GM21390 (cell line): ENCODE results near the gene PDE5A.
"Not testable (repeated sequence)": the region's sequence is repeated elsewhere in the genome, so short reads cannot be mapped to it uniquely, and the experiment has no call there.

Experiments used
- ATAC-seq: cut with Tn5 transposase; IDR thresholded peaks from one replicate; pipeline ENCODE4 v1.9.1; 2021; ENCODE audit not compliant: unreplicated experiment

The PDE5A gene

GRCh38 chr4:119628281-119629141 lies at the start of gene PDE5A:
TSS of gene PDE5A (minus strand) at chr4:119628804. CDS start at chr4:119628671, 133 bp downstream.
- ATAC-seq, result peak; percentile 91

- no peak for ATAC-seq
Measured at GRCh38 chr4:119676101-119676500, 47.5 kb upstream of the PDE5A start.

DNA sequence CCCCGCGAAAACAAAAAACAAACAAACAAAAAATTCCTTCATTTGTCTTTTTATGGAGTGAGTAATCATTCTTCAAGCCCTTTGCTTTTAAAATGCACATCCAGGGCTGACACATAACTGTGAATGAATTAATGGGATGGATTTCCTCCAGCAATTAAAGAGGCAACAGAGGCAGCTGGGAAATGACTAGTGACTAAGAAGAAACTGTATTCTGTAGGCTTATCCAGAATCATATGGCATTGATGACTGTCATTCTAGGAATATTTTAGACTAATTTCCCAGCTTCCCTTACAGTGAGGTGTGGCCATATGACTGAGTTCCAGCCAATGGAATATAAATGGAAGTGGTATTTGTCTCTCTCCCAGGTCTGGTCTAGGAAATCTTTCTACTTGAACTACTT lies 46.8 kb upstream of the PDE5A start:
- ATAC-seq, result no peak

- no peak for ATAC-seq
Measured at GRCh38 chr4:119672938-119673337, 44.3 kb upstream of the PDE5A start.

- ATAC-seq, result no peak
Measured at GRCh38 chr4:119672086-119672485, 43.5 kb upstream of the PDE5A start.

GRCh38 chr4:119671205-119671604 lies 42.6 kb upstream of the PDE5A start:
- no peak for ATAC-seq

DNA sequence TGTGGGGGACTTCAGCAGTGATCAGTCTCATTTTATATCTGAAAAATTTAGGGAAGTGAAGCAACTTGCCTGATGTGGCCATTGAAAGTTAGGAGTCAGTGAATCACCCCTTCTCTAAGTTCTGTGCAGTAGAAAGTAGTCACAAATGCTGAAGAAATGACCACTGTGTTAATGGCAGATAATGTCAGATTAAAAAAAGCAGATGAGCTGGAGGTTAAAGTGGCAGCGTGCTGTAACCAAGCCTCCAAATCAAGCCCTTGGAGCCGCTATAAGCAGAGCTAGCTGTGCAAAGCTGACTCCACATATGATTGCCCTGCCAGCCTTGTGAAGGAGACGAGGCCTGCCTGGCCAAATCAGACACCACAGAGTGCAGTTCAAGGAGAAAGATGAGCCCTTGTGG lies 39.2 kb upstream of the PDE5A start:
- ATAC-seq, result no peak

DNA sequence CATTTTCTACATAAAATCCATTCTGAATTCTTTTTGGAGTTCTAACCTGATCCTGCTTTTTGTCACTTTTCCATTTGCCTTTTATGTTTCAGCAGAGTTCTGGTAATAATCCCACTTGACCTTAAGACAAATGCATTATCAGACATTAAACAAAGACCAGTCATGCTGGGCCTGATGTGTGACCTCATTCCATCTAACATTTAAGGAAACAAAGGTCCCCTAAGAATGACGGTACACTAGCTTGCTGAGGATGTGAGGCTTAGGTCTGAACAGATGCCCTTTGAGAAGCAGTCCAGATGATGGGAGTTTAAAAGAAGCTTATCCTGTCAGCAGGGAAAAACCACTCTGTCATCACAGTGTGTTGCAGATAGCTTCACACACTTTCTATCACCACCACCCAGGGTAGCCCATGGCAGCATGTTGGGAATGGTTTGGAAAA lies 38.1 kb upstream of the PDE5A start:
- no peak for ATAC-seq

- ATAC-seq, result no peak
Measured at GRCh38 chr4:119665752-119666151, 37.1 kb upstream of the PDE5A start.

- no peak for ATAC-seq
Measured at GRCh38 chr4:119664168-119664907, 35.7 kb upstream of the PDE5A start.

DNA sequence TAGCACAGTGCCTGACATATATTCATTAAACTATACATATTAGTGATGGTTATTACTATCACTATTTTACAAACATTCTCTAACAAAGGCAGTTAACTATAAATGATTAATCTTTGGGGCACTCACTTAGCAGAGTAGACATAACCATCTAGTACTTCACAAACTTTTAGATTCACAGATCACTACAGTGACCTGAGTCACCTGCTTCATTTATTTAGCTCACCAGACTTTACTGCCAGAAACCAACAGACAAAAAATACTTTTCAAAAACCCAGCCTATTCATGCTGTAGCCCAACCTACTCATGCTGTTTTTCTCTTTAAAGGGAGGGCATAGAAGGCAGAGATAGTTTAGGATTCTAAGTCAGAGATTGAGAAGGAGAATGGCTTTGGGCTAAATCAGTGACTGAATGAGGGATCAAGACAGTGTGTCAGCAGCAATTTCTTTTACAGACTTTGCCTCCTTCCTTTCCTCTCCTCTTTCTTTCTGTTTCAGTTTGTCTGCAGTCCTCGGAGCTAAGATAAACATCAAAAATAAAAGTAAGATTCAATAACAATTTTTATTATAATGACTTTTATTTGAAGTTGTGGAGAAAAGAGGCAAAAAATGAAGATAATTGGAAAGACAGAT lies 34.7 kb upstream of the PDE5A start:
- no peak for ATAC-seq

DNA sequence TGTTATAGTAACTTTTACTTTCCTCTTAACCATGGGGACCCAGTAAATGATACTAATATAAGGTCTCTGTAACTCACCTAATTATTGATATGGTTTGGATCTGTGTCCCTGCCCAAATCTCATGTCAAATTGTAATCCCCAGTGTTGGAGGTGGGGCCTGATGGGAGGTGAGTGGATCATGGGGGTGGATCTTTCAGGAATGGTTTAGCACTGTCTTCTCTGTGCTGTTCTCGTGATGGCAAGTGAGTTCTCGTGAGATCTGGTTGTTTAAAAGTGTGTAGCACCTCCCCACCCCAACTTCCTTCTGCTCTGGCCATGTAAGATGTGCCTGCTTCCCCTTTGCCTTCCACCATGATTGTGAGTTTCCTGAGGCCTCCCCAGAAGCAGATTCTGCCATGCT lies 34.0 kb upstream of the PDE5A start:
- ATAC-seq, result not testable (repeated sequence)

DNA sequence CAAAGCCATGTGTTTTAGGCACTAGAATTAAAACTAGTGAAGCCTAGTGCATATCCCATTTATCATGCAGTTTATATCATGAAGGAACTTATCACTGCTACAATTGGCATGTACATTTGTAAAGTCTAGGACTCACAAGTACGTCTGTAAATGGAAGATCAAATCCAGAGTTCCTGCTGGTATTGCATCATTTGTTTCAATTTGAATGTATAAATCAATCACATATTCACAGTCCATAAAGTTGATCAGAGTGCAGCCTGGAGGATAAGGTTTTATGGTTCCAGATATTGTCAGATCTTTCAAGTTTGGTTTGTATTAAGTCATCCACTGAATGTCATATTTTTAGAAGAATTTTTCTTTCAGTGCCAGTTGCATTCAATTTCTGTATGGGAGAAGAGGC lies 32.6 kb upstream of the PDE5A start:
- no peak for ATAC-seq

DNA sequence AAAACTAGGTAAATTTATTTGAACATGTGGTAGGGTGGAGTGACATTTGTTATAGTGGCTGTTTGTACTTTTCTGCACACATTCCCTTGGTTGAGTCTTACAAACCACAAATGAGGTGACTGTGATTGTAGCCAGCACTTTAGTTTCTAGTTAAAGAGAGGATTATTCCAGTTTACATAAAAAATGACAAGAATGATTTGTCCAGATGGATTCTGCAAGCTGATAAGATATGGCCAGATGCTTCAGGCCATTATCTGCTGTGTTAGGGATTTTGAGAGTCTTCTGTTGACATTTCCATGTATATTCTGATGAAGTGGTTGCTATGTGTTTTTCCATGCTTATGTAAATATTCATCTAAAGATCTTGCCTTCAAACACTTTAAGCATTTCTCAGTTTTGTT lies 31.0 kb upstream of the PDE5A start:
- no peak for ATAC-seq

DNA sequence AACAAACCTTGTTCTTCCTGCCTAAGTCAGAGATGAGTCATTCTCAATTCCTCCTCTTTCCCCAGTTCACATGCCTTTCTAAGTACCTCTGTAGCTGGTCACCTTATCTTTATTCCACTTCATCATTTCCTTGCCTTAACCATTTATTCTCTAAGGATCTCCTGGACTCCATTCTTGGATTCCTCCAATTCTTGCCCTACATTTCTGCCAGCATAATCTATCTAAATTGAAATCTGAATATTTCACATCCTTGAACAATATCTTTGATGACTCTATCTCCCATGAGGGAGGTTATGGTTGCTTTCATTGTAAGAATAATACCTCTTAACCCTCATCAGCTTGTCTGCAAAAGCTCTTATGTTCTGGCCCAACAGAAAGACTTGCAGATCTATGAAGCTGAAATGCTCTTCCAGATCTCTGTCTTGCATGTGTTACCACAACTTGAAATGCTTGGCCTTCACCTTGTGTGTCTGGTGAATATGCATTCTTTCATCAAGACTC lies 28.6 kb upstream of the PDE5A start:
- ATAC-seq, result no peak

DNA sequence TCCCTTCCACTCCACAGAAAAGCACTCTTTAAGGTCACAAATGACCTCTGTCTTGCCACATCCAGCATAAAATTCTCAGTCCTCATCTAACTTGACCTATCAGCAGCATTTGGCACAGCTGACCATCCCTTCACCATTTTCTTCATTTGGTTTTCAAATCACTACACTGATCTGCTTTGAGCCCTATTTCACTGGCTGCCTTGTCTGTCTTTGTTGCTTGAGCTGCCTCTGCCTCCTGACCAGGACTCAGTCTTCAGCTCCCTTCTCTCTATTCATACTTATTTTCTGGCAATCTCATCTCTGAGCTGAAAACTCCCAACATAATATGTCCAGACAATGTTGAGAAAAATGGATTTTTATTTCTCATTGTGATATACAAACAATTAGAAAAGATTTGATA lies 27.7 kb upstream of the PDE5A start:
- no peak for ATAC-seq

DNA sequence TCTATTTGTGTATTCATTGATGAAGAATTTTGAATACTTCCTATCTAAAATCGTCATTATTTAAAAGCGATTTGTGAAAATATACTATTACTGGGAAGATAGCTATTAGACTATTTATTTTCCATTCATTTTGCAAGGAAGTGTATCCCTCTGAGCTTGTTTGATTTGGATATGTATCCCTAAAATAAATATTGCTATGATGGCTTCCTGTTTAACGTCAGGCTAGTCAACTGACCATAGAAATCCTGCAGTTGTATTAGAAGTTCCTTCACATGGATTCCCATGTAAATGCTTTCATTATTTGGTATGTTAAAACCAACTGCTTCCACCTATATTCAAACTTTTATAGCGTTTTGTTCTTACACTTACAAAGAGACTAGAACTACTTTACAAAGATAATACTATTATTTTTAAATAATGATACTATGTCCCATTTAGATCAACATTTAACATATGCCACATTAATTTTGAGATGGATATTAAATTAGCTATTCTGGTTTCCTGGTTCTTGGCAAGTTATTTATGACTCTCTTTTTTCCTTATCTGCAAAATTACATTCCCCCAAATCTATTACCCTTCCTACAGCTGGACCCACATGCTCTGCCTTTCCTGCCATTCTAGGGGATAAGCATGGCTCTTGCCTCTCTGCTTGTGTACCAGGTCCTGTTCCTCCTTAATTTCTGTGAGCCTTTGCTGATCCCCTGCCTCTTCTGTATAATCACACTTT lies 26.7 kb upstream of the PDE5A start:
- no peak for ATAC-seq

GRCh38 chr4:119653990-119654389 lies 25.4 kb upstream of the PDE5A start:
- ATAC-seq, result no peak

GRCh38 chr4:119652998-119653397 lies 24.4 kb upstream of the PDE5A start:
- no peak for ATAC-seq

GRCh38 chr4:119648398-119648797 lies 19.8 kb upstream of the PDE5A start:
- ATAC-seq, result no peak

- ATAC-seq, result no peak
Measured at GRCh38 chr4:119647558-119647957, 19.0 kb upstream of the PDE5A start.
